HepG2 (cell line): Measurements from ENCODE around the gene GRAMD4. TPM values are rescaled to one million over a fixed set of nuclear protein-coding genes. Genes with fewer than 3 reads are reported as not detected.

Source experiments
- CENPX ChIP-seq: sonication (generic); formaldehyde crosslinking; IDR thresholded peaks from 2 replicates; pipeline ENCODE4 v1.9.0; 2021; ENCODE audit warnings: mild to moderate bottlenecking, missing genetic modification reagents, moderate library complexity
- MXI1 ChIP-seq: IDR thresholded peaks from 3 replicates; pipeline ENCODE4 v1.6.1; 2012; ENCODE audit warnings: low read depth, low read length, inconsistent platforms, borderline replicate concordance
- PAWR ChIP-seq: sonication (generic); formaldehyde crosslinking; IDR thresholded peaks from 2 replicates; pipeline ENCODE4 v1.4.0; 2020; ENCODE audit warnings: missing genetic modification reagents, mild to moderate bottlenecking, borderline replicate concordance
- SIX1 ChIP-seq: sonication (generic); formaldehyde crosslinking; IDR thresholded peaks from 2 replicates; pipeline ENCODE4 v1.4.0; 2020; ENCODE audit warnings: missing genetic modification reagents, borderline replicate concordance
- ZFP41 ChIP-seq: sonication (generic); formaldehyde crosslinking; IDR thresholded peaks from 2 replicates; pipeline ENCODE4 v1.4.0; 2020; ENCODE audit warnings: mild to moderate bottlenecking, missing genetic modification reagents, borderline replicate concordance
- ZNF572 ChIP-seq: sonication (generic); formaldehyde crosslinking; IDR thresholded peaks from 2 replicates; pipeline ENCODE4 v1.5.1; 2020; ENCODE audit warnings: mild to moderate bottlenecking, missing genetic modification reagents
- ZNF644 ChIP-seq: IDR thresholded peaks from 2 replicates; pipeline ENCODE4 v1.6.1; 2016; ENCODE audit warnings: low read depth
- ZNF672 ChIP-seq: sonication (generic); formaldehyde crosslinking; IDR thresholded peaks from 2 replicates; pipeline ENCODE4 v1.8.1; 2022; ENCODE audit warnings: missing genetic modification reagents
- ZNF772 ChIP-seq: sonication (generic); formaldehyde crosslinking; IDR thresholded peaks from 2 replicates; pipeline ENCODE4 v1.5.0; 2020; ENCODE audit warnings: mild to moderate bottlenecking, missing genetic modification reagents
- polyA plus RNA-seq, 8 experiments: library from polyadenylated mRNA; depleted of rRNA in 3 of 8; stranded (reverse) in 7 of 8; unstranded in 1 of 8; fragments of >200 nt; fragmentation: Illumina TruSeq in 4 of 8; extraction: Trizol in 4 of 8; gene quantifications; 2 replicates each; pipeline versions ENCODE4 v1.2.1 to v1.2.3, GENCODE V29; 2011 to 2016; ENCODE audit warnings: low read depth in 4 of 8, missing spikeins in 1 of 8, mixed read lengths in 1 of 8; ENCODE audit not compliant: insufficient read depth in 1 of 8
- total RNA-seq, 5 experiments: library from RNA; depleted of rRNA; stranded (reverse); fragments of >200 nt; fragmentation: Illumina TruSeq; extraction: Trizol; gene quantifications; 2 replicates each; pipeline ENCODE4 v1.2.3, GENCODE V29; 2016; ENCODE audit warnings: low read depth in 1 of 5
- TF ChIP-seq, protein P1 (sequence below): sonication (generic); formaldehyde crosslinking; IDR thresholded peaks from 2 replicates; pipeline ENCODE4 v1.5.0; 2020; ENCODE audit warnings: mild to moderate bottlenecking, missing genetic modification reagents
- TF ChIP-seq, protein P2 (sequence below): sonication (generic); formaldehyde crosslinking; IDR thresholded peaks from 2 replicates; pipeline ENCODE4 v1.8.0; 2022; ENCODE audit warnings: missing genetic modification reagents, mild to moderate bottlenecking, inconsistent platforms, borderline replicate concordance
- TF ChIP-seq, protein P3 (sequence below), 2 experiments: fragments of 450-650 bp in 1 of 2; sonication (generic) in 1 of 2; formaldehyde crosslinking; IDR thresholded peaks; 2 replicates each; pipeline versions ENCODE4 v1.5.0 to v1.8.0; 2020 to 2022; ENCODE audit warnings: mild to moderate bottlenecking in 1 of 2, missing genetic modification reagents in 1 of 2
- TF ChIP-seq, protein P4 (sequence below): sonication (generic); formaldehyde crosslinking; IDR thresholded peaks from 2 replicates; pipeline ENCODE4 v1.4.0; 2020; ENCODE audit warnings: missing genetic modification reagents
- TF ChIP-seq, protein P5 (sequence below): IDR thresholded peaks from 2 replicates; pipeline ENCODE4 v1.6.1; 2016; ENCODE audit warnings: low read depth, borderline replicate concordance
- TF ChIP-seq, protein P6 (sequence below): sonication (generic); formaldehyde crosslinking; IDR thresholded peaks from 2 replicates; pipeline ENCODE4 v1.4.0; 2020; ENCODE audit warnings: mild to moderate bottlenecking, missing genetic modification reagents

Gene GRAMD4
- total and polyA plus RNA-seq, 2 of the 13 experiments (the other 11 are each of a cell fraction or from before 2014, with no cell fraction given), result 15.2 to 15.7 TPM

DNA sequence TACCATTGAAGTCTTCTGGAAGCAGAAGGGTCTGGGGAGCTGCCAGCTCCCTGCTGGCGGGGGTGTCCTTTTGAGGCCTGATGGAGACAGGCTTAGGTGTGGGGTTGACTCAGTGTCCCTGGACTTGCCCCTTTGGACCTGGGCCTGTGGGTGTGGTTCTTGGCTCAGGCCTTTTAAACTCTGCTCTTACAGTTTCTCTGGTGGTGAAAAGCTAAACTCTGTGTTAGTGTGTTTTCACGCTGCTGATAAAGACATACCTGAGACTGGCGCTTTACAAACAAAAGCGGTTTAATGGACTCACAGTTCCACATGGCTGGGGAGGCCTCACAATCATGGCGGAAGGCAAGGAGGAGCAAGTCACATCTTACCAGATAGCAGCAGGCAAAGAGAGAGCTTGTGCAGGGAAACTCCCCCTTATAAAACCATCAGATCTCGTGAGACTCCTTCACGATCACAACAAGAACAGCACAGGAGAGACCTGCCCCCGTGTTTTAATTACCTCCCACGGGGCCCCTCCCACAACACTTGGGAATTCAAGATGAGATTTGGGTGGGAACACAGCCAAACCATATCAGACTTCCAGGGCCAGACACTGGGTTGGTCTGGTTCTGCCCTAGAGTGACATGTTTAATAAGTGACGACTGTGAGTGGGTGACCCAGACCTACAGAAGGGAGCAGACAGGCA lies 26.5 kb downstream of the GRAMD4 start (continued):
- TF ChIP-seq, protein P1, sequence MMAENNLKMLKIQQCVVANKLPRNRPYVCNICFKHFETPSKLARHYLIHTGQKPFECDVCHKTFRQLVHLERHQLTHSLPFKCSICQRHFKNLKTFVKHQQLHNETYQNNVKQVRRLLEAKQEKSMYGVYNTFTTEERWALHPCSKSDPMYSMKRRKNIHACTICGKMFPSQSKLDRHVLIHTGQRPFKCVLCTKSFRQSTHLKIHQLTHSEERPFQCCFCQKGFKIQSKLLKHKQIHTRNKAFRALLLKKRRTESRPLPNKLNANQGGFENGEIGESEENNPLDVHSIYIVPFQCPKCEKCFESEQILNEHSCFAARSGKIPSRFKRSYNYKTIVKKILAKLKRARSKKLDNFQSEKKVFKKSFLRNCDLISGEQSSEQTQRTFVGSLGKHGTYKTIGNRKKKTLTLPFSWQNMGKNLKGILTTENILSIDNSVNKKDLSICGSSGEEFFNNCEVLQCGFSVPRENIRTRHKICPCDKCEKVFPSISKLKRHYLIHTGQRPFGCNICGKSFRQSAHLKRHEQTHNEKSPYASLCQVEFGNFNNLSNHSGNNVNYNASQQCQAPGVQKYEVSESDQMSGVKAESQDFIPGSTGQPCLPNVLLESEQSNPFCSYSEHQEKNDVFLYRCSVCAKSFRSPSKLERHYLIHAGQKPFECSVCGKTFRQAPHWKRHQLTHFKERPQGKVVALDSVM, result no peak
- TF ChIP-seq CENPX (CRISPR knock-in tag), result no peak
- TF ChIP-seq ZNF572, result no peak
- TF ChIP-seq, protein P2, sequence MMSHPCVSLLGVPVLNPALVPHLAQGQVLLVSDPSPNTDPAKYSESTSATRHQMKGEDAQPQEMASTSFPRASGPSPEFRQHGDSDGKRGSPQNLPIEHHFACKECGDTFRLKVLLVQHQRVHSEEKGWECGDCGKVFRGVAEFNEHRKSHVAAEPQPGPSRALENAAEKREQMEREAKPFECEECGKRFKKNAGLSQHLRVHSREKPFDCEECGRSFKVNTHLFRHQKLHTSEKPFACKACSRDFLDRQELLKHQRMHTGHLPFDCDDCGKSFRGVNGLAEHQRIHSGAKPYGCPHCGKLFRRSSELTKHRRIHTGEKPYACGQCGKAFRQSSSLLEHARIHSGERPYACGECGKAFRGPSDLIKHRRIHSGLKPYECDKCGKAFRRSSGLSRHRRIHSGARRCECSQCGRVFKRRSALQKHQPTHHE (CRISPR knock-in tag), result no peak
- TF ChIP-seq, protein P3, sequence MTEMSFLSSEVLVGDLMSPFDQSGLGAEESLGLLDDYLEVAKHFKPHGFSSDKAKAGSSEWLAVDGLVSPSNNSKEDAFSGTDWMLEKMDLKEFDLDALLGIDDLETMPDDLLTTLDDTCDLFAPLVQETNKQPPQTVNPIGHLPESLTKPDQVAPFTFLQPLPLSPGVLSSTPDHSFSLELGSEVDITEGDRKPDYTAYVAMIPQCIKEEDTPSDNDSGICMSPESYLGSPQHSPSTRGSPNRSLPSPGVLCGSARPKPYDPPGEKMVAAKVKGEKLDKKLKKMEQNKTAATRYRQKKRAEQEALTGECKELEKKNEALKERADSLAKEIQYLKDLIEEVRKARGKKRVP (CRISPR knock-in tag; IDR thresholded peaks at IDR 0.05), result no peak
- TF ChIP-seq, protein P4, sequence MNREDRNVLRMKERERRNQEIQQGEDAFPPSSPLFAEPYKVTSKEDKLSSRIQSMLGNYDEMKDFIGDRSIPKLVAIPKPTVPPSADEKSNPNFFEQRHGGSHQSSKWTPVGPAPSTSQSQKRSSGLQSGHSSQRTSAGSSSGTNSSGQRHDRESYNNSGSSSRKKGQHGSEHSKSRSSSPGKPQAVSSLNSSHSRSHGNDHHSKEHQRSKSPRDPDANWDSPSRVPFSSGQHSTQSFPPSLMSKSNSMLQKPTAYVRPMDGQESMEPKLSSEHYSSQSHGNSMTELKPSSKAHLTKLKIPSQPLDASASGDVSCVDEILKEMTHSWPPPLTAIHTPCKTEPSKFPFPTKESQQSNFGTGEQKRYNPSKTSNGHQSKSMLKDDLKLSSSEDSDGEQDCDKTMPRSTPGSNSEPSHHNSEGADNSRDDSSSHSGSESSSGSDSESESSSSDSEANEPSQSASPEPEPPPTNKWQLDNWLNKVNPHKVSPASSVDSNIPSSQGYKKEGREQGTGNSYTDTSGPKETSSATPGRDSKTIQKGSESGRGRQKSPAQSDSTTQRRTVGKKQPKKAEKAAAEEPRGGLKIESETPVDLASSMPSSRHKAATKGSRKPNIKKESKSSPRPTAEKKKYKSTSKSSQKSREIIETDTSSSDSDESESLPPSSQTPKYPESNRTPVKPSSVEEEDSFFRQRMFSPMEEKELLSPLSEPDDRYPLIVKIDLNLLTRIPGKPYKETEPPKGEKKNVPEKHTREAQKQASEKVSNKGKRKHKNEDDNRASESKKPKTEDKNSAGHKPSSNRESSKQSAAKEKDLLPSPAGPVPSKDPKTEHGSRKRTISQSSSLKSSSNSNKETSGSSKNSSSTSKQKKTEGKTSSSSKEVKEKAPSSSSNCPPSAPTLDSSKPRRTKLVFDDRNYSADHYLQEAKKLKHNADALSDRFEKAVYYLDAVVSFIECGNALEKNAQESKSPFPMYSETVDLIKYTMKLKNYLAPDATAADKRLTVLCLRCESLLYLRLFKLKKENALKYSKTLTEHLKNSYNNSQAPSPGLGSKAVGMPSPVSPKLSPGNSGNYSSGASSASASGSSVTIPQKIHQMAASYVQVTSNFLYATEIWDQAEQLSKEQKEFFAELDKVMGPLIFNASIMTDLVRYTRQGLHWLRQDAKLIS (CRISPR knock-in tag), result no peak
- no peak for TF ChIP-seq ZFP41 (CRISPR knock-in tag)
- TF ChIP-seq, protein P5, sequence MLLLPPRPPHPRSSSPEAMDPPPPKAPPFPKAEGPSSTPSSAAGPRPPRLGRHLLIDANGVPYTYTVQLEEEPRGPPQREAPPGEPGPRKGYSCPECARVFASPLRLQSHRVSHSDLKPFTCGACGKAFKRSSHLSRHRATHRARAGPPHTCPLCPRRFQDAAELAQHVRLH (CRISPR knock-in tag), result no peak
- no peak for TF ChIP-seq PAWR (CRISPR knock-in tag)
- no peak for TF ChIP-seq ZNF772
- no peak for TF ChIP-seq SIX1 (CRISPR knock-in tag)
- no peak for TF ChIP-seq ZNF672 (CRISPR knock-in tag)
- TF ChIP-seq ZNF644 (CRISPR knock-in tag), result peak; percentile 58; the same call in 1 of the 2 replicates
- TF ChIP-seq, protein P6, sequence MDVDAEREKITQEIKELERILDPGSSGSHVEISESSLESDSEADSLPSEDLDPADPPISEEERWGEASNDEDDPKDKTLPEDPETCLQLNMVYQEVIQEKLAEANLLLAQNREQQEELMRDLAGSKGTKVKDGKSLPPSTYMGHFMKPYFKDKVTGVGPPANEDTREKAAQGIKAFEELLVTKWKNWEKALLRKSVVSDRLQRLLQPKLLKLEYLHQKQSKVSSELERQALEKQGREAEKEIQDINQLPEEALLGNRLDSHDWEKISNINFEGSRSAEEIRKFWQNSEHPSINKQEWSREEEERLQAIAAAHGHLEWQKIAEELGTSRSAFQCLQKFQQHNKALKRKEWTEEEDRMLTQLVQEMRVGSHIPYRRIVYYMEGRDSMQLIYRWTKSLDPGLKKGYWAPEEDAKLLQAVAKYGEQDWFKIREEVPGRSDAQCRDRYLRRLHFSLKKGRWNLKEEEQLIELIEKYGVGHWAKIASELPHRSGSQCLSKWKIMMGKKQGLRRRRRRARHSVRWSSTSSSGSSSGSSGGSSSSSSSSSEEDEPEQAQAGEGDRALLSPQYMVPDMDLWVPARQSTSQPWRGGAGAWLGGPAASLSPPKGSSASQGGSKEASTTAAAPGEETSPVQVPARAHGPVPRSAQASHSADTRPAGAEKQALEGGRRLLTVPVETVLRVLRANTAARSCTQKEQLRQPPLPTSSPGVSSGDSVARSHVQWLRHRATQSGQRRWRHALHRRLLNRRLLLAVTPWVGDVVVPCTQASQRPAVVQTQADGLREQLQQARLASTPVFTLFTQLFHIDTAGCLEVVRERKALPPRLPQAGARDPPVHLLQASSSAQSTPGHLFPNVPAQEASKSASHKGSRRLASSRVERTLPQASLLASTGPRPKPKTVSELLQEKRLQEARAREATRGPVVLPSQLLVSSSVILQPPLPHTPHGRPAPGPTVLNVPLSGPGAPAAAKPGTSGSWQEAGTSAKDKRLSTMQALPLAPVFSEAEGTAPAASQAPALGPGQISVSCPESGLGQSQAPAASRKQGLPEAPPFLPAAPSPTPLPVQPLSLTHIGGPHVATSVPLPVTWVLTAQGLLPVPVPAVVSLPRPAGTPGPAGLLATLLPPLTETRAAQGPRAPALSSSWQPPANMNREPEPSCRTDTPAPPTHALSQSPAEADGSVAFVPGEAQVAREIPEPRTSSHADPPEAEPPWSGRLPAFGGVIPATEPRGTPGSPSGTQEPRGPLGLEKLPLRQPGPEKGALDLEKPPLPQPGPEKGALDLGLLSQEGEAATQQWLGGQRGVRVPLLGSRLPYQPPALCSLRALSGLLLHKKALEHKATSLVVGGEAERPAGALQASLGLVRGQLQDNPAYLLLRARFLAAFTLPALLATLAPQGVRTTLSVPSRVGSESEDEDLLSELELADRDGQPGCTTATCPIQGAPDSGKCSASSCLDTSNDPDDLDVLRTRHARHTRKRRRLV (CRISPR knock-in tag), result no peak
- TF ChIP-seq MXI1, result no peak
